Heart left ventricle (tissue), 13 donors: Measurements from ENCODE around the gene ARHGEF28.

Experiments
- CTCF ChIP-seq, 12 donors: fragments of 200-600 bp; sonication (generic) in 4 of 12; IDR thresholded peaks; one replicate each; pipeline versions ENCODE4 v1.5.0 to v1.8.0; 2018 to 2022; ENCODE audit warnings: antibody characterized with exemption in 12 of 12, mild to moderate bottlenecking in 5 of 12
- POLR2A ChIP-seq, 2 donors: fragments of 450-650 bp; IDR thresholded peaks; one replicate each; pipeline ENCODE4 v1.6.1; 2017; ENCODE audit warnings: antibody characterized with exemption in 2 of 2, mild to moderate bottlenecking in 2 of 2, moderate library complexity in 2 of 2
- donor health status: ischemic (EF 13 %, LVEDD 7.1; RV severe dilation, severe dysfunction).
- donor health status: DM: no; HTN: yes; CAD: no.
- donor health status: DM: no; HTN: no; CAD: no.
- donor health status: ischemic (EF 25% LVEDD 6.9; RV normal size, moderate dysfunction).
- donor health status: ischemic (EF 25% LVEDD 5.7; RV mildly dilated, moderate dysfunction).
- donor health status: ischemic (EF 35%, LVEDD 5.7; RV mildly dilated, moderate dysfunction).
- donor health status: nonischemic (EF 11% LVEDD 7.7; RV severe dilation, severe dysfunction).
- donor health status: DM: yes; HTN: yes; CAD: no.
- donor health status: PGD.
- donor health status: ischemic (EF 29% LVEDD 5.4; RV normal size, mild dysfunction).
- donor health status: nonischemic (EF 23%, LVEDD 6.1; RV moderate dilation, normal function).

DNA sequence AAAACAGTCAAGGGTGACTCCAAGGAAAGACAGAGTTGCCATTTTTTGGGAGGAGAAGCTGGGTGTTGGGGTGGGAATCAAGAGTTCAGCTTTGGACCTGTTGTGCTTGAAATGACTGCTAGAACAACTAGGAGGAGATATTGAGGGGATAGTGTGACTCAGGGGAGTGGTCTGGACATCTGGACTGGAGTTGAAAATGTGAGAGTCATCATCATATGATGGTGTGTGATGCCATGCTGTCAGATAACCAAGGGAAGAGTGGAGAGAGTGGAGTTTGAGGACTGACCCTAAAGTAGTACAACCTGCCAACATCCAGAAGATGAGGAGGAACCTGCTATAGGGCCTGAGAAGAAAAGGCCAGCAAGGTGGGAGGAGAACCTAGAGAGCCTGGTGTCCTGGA lies 199.7 kb downstream of the ARHGEF28 start:
- TF ChIP-seq CTCF (IDR thresholded peaks at IDR 0.05) (no peak), POLR2A (IDR thresholded peaks at IDR 0.05) (no peak)
